ENCODE measurements around the gene NPHP1. TPM values are rescaled to one million over a fixed set of nuclear protein-coding genes. Genes with fewer than 3 reads are reported as not detected.
A peak's percentile ranks its signal among the peaks of the same experiment; 100 is the strongest.
"Not testable (repeated sequence)": the region's sequence is repeated elsewhere in the genome, so short reads cannot be mapped to it uniquely, and the experiment has no call there.

NPHP1 gene
- total RNA-seq, 1 donor from 2014 or later = 0.44 TPM

DNA sequence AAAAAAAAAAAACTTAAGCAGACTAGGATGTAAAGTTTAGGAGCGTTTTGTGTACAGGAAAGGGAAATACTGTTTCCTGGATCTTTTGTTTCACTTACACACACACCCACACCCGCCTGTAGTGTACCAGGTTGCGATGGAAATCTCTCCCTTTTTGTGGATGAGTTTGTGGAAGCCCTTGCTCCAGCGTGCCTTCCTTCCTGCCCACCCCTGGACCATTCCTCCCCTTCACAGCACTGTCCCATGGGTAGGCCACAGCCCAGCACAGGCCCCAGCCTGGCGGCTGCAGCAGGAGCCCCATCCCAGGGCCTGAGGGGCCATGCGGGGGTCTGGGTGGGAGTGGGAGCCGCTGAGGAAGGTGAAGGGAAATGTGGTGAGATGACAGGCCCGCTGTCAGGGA, 104.3 kb downstream of the NPHP1 start:
- H3K9me3 Mint-ChIP-seq = no peaks in the 10 kb centered on the region
- no peak for DNase-seq
- H3K27me3 Mint-ChIP-seq = peaks cover 4% of the 10 kb centered on the region
- intact Hi-C loops (cut with micrococcal nuclease) = no loop called here
- no peak overlapping the region for H3K27ac Mint-ChIP-seq
- peaks cover 9% of the 10 kb centered on the region for H3K4me1 Mint-ChIP-seq
- no peaks in the 10 kb centered on the region for H3K36me3 Mint-ChIP-seq (ENCODE audit: low read depth)
- no peak overlapping the region for H3K4me3 Mint-ChIP-seq

- Mint-ChIP-seq H3K36me3 (ENCODE audit: low read depth) (no peaks in the 10 kb centered on the region), H3K4me3 (no peak overlapping the region), H3K9me3 (no peaks in the 10 kb centered on the region), H3K4me1 (peaks cover 9% of the 10 kb centered on the region), H3K27ac (no peak overlapping the region), H3K27me3 (peaks cover 2% of the 10 kb centered on the region)
- intact Hi-C loops (cut with micrococcal nuclease) = no loop called here
- no peak for DNase-seq
Measured at GRCh38 chr2:110099471-110100225, 105.2 kb downstream of the NPHP1 start.

DNA sequence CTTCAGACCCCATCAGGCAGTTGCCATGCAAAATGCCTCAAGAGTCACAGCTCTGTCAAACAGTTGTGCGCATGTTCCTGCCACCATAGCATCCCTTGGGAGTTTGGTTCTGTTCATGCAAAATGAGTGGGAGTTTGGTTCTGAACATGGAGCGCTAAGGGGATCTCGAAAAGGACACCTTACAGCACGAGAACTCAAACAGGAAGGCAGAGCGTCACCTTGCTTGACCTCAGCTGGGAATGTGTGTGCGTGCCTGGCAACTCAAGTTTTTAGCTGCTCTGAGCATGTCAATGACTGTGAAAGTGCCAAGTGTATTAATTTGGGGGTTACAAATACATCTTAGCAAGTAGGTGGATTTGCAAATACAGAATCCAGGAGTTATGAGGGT, 105.8 kb downstream of the NPHP1 start:
- Mint-ChIP-seq H3K27ac (no peak overlapping the region), H3K4me1 (peaks cover 9% of the 10 kb centered on the region), H3K9me3 (no peaks in the 10 kb centered on the region), H3K4me3 (no peak overlapping the region), H3K27me3 (peaks cover 2% of the 10 kb centered on the region), H3K36me3 (ENCODE audit: low read depth) (no peaks in the 10 kb centered on the region)
- no peak for DNase-seq
- intact Hi-C loops (cut with micrococcal nuclease) = no loop called here

DNA sequence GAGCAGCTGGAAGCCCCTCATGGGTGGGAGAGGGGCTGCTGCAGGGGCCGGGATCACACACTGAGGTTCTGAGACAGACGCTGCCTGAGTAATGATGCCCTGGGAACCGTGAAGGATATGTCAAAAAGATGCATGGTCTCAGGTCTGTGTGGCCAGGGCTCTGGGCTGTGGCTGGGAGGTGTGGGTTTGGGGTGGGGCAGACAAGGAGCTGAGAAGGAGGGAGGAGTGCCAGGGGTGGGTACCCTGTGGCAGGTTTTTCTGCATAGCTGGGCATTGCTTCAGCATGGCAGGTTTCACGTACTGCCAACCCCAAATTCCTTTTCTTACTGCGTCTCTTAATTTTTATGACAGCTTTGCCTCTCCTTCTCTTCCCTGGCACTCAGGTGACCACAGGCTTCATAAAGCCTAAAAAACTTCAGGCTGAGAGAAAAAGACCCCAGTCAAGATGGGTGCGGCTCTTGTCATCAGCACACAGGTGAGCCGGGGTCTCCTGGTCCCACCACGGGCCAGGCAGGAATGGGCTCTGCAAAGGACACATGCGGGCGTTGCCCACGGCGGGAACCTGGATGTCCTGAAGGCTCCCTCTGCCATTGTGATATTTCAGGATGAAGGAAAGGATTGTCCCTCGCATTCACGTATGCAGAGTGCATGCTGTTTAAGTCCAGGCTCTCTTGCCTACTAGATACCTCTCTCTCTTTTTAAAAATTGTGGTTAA, 107.2 kb downstream of the NPHP1 start:
- no peaks in the 10 kb centered on the region for H3K36me3 Mint-ChIP-seq (ENCODE audit: low read depth)
- no peak overlapping the region for H3K4me3 Mint-ChIP-seq
- peaks cover 2% of the 10 kb centered on the region for H3K27me3 Mint-ChIP-seq
- H3K9me3 Mint-ChIP-seq = no peaks in the 10 kb centered on the region
- no peak for DNase-seq
- peaks cover 9% of the 10 kb centered on the region for H3K4me1 Mint-ChIP-seq
- intact Hi-C loops (cut with micrococcal nuclease) = no loop called here
- no peak overlapping the region for H3K27ac Mint-ChIP-seq

- intact Hi-C loops (cut with micrococcal nuclease) = no loop called here
- DNase-seq = peak; percentile 45
- H3K36me3 Mint-ChIP-seq (ENCODE audit: low read depth) = no peaks in the 10 kb centered on the region
- no peak overlapping the region for H3K4me3 Mint-ChIP-seq
- H3K27me3 Mint-ChIP-seq = peaks cover 2% of the 10 kb centered on the region
- peaks cover 2% of the 10 kb centered on the region for H3K4me1 Mint-ChIP-seq
- H3K9me3 Mint-ChIP-seq = no peaks in the 10 kb centered on the region
- no peak overlapping the region for H3K27ac Mint-ChIP-seq
Measured at GRCh38 chr2:110095994-110096633, 108.7 kb downstream of the NPHP1 start.

DNA sequence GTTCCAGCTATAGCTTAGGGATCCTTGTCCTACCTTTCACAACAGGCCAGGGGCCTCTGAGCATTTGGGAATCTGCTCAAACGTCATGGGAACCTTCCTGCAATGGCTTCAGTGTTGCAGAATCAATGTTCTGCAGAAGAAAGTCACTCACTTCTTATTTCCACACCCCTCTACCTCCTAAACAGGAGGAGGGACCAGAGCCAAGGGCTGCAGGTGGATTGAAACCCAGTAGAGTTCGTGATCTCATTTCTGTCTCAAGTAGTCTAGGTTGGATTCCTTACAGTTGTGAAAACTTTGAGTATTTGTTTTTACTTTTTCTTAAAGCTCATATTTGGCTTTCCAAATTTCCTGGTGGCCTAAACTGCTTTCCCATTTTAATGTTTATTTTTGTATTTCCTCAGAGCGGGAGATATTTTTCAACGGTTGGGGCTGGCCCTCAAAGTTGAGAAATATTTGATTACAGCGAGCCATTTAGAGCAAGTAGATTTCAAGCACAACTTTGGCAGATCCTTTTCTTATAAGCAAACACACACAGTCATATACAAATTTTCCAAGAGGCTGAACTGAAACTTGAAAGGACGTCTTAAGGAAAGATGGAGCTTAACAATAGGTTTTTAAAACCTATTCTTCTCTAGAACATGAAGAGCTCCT, 109.8 kb downstream of the NPHP1 start:
- H3K4me1 Mint-ChIP-seq, H3K27ac Mint-ChIP-seq: not testable (repeated sequence)

GRCh38 chr2:110093924-110094323, 110.9 kb downstream of the NPHP1 start:
- H3K27me3 Mint-ChIP-seq; H3K4me3 Mint-ChIP-seq; H3K4me1 Mint-ChIP-seq; H3K36me3 Mint-ChIP-seq (ENCODE audit: low read depth); H3K9me3 Mint-ChIP-seq; intact Hi-C loops (cut with micrococcal nuclease); H3K27ac Mint-ChIP-seq; DNase-seq: not testable (repeated sequence)

More for the DNA sequence above, 109.8 kb downstream of the NPHP1 start:
- DNase-seq; intact Hi-C loops (cut with micrococcal nuclease); H3K4me3 Mint-ChIP-seq; H3K27me3 Mint-ChIP-seq; H3K9me3 Mint-ChIP-seq; H3K36me3 Mint-ChIP-seq (ENCODE audit: low read depth): not testable (repeated sequence)

GRCh38 chr2:110090164-110090563, 114.6 kb downstream of the NPHP1 start:
- H3K36me3 Mint-ChIP-seq (ENCODE audit: low read depth); H3K4me1 Mint-ChIP-seq; H3K27me3 Mint-ChIP-seq; H3K9me3 Mint-ChIP-seq; H3K27ac Mint-ChIP-seq; DNase-seq; H3K4me3 Mint-ChIP-seq; intact Hi-C loops (cut with micrococcal nuclease): not testable (repeated sequence)

DNA sequence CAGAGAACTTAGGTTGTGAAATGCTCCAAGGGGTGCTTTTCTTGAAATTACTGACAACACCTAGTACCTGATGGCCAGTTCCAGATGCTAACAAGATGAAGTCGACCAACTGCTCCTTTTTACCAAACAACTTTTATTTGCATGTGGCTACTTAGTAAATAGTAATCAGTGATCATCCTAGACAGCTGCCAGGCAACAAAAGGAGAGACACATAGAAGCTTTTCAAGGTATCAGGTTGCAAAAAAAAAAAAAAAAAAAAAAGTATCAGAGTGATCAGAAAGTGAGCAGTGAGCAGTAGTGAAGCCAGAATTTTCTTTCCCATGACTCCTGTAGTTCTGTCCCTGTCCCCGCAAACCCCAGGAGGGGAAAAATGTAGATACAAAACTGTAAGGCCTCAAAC, 121.1 kb downstream of the NPHP1 start:
- DNase-seq; H3K9me3 Mint-ChIP-seq; H3K27ac Mint-ChIP-seq; H3K27me3 Mint-ChIP-seq; H3K4me3 Mint-ChIP-seq; H3K4me1 Mint-ChIP-seq; H3K36me3 Mint-ChIP-seq (ENCODE audit: low read depth); intact Hi-C loops (cut with micrococcal nuclease): not testable (repeated sequence)

DNA sequence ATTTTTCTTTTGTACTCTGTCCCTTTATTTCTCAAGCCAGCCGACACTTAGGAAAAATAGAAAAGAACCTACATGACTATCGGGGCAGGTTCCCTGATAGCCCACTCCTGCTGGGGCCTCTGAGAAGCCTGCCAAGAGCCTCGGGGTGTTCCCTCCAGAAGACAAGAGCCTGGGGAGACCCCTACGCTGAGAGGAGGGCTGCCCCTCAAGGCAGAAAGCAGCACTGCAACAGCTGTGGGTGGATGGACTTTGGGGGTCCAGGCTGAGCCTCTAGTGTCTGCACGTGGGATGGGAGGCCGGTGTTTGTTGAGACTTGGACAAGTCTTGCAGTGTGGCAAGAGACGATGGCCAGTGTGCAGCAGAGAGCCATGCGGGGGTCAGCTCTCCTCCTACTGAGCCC, 121.7 kb downstream of the NPHP1 start:
- H3K27ac Mint-ChIP-seq; H3K4me1 Mint-ChIP-seq; H3K36me3 Mint-ChIP-seq (ENCODE audit: low read depth); H3K4me3 Mint-ChIP-seq; DNase-seq; intact Hi-C loops (cut with micrococcal nuclease); H3K9me3 Mint-ChIP-seq; H3K27me3 Mint-ChIP-seq: not testable (repeated sequence)

GRCh38 chr2:110078104-110078503, 126.7 kb downstream of the NPHP1 start:
- H3K4me3 Mint-ChIP-seq; H3K4me1 Mint-ChIP-seq; H3K9me3 Mint-ChIP-seq; H3K27ac Mint-ChIP-seq; DNase-seq; H3K36me3 Mint-ChIP-seq (ENCODE audit: low read depth); H3K27me3 Mint-ChIP-seq; intact Hi-C loops (cut with micrococcal nuclease): not testable (repeated sequence)

DNA sequence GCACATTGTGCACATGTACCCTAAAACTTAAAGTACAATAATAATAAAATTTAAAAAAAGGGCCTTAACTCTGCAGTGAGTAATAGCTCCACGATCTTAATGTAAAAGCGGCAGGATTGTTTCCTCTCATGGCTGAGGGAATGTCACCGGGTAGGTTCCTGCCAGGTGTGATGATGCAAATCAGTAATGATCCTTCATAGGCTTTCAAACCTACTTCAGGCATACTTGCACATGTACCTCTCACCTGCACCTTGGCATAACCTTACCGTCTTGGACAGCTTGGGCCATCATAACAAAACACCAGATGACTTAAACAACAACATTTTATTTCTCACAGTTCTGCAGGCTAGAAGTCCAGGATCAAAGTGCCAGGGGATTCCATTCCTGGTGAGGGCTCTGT, 128.9 kb downstream of the NPHP1 start:
- H3K4me1 Mint-ChIP-seq; H3K36me3 Mint-ChIP-seq (ENCODE audit: low read depth); H3K27ac Mint-ChIP-seq; H3K4me3 Mint-ChIP-seq; H3K27me3 Mint-ChIP-seq; intact Hi-C loops (cut with micrococcal nuclease); H3K9me3 Mint-ChIP-seq: not testable (repeated sequence)
- DNase-seq = peak; percentile 13

Data from activated CD4-positive, alpha-beta T cell treated with anti-CD3 and anti-CD28 coated beads, Interleukin-2, amount 10 ng/mL, durations not matched to agents 24 days and 14 days (primary cell).